ENCODE measurements around the gene VCAN.

GRCh38 chr5:83426855-83427254 lies 44.7 kb upstream of the VCAN start:
- no peak for TF ChIP-seq POLR2AphosphoS5 (IDR thresholded peaks at IDR 0.05; ENCODE audit: borderline replicate concordance, low read depth, low read length)
- TF ChIP-seq EZH2 (IDR thresholded peaks at IDR 0.05) = no peak
- no peak for TF ChIP-seq FOXP2 (optimal IDR thresholded peaks at IDR 0.05; ENCODE audit: control extremely low read depth, extremely low read length, insufficient read depth)

Data from SK-N-MC (cell line).